Stimulated activated effector memory CD8-positive, alpha-beta T cell treated with anti-CD3 and anti-CD28 coated beads, Interleukin-12 subunit alpha, Interleukin-12 subunit beta, amount 100 ng/mL, for 72 hours (primary cell): ENCODE data around the gene GJB1.
"Not testable (repeated sequence)": the region's sequence is repeated elsewhere in the genome, so short reads cannot be mapped to it uniquely, and the experiment has no call there.

Source experiments
- ATAC-seq: fragments of 150-1000 bp; cut with Tn5 transposase; 2 replicates; pipeline ENCODE4 v1.10.0; 2021
- DNase-seq, 2 donors: peaks; one replicate each; pipeline ENCODE4 v3.0.0; 2021 to 2022; ENCODE audit warnings: low spot score in 2 of 2
- H3K27ac Mint-ChIP-seq: one replicate; pipeline ENCODE4 v1.8.0; 2022; ENCODE audit warnings: mild to moderate bottlenecking, mixed read lengths
- H3K36me3 Mint-ChIP-seq: one replicate; pipeline ENCODE4 v1.8.0; 2022; ENCODE audit warnings: mild to moderate bottlenecking, mixed read lengths
- H3K4me1 Mint-ChIP-seq: one replicate; pipeline ENCODE4 v1.8.0; 2022; ENCODE audit warnings: mixed read lengths
- H3K4me3 Mint-ChIP-seq: one replicate; pipeline ENCODE4 v1.8.0; 2022; ENCODE audit warnings: mild to moderate bottlenecking, mixed read lengths
- H3K9me3 Mint-ChIP-seq: one replicate; pipeline ENCODE4 v1.8.0; 2022; ENCODE audit warnings: mixed read lengths

The GJB1 gene

DNA sequence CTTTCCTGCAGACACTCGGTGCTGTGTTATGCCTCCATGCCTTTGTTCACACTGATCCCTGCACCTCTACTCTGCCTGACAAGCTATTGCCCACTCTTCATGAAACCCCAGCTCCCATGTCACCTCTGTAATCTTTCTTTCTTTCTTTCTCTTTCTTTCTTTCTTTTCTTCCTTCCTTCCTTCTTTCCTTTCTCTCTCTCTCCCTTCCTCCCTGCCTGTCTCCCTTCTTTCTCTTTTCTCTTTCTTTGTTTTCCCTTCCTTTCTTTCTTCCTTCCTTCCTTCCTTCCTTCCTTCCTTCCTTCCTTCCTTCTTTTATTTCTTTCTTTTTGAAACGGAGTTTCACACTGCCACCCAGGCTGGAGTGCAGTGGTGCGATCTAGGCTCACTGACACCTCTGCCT lies 12.5 kb downstream of the GJB1 start:
- H3K4me3 Mint-ChIP-seq, result no peak overlapping the region
- peaks cover 13% of the 10 kb centered on the region for H3K36me3 Mint-ChIP-seq
- no peaks in the 10 kb centered on the region for H3K9me3 Mint-ChIP-seq

DNA sequence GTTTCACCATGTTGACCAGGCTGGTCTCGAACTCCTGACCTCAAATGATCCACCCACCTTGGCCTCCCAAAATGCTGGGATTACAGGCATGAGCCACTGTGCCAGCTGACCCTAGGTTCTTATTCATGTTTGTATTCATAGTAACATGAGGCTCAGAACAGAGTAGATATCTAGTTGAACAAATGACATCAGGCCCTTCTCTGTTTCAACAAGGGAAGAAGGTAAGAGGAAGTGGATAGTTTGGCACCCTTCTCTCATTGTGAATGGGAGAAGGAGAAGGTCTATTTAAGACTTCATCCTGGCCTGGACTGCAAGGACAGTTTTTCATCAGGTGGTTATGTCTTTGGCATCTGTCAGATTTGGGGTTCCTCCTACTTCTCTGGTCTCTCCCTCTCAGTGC lies 13.8 kb downstream of the GJB1 start:
- no peak overlapping the region for H3K27ac Mint-ChIP-seq
- H3K9me3 Mint-ChIP-seq, result no peaks in the 10 kb centered on the region
- peaks cover 13% of the 10 kb centered on the region for H3K36me3 Mint-ChIP-seq
- no peak overlapping the region for H3K4me3 Mint-ChIP-seq
- no peak for ATAC-seq
- DNase-seq, result no peak
- no peaks in the 10 kb centered on the region for H3K4me1 Mint-ChIP-seq

More for the DNA sequence above, 12.5 kb downstream of the GJB1 start:
- H3K4me1 Mint-ChIP-seq, result no peaks in the 10 kb centered on the region
- ATAC-seq (no peak), DNase-seq (no peak)
- H3K27ac Mint-ChIP-seq, result no peak overlapping the region

DNA sequence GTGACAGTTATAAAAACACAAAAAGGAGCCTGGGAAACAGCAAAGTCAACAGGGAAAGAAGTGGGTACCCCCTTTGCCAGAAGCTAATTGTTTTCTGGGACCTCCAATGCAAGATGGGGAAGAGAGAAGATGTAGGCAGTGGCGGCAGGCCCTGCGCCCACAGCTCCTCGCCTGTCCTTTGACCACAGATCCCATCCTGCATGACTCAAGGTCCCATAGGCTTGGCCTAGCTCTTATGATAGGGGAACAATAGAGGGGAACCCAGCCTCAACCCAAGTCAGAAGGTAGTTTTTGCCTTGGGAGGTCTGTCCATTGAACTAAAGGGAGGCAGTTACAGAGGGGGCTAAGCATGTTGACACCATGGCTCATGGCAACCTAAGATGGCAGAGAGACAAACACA lies 16.8 kb downstream of the GJB1 start:
- DNase-seq, result no peak
- no peaks in the 10 kb centered on the region for H3K4me1 Mint-ChIP-seq

DNA sequence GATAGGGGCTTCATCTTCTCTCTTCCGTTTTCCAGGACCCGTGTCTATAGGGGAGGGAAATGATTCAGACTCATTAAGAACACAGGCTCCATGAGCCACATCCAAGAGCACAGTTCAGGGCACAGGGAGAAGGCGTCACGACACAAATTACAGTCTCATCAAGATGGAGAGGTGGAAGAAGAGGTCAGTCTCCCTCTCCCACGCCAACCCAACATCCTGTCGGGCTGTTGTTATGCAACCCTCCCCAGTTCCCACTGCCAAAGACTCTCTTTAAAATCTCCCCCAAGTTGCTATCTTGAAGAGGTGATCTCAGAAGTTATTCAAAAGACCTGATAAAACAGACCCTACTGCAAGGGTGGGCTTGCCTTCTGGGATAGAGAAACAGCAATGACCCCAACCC lies 18.3 kb downstream of the GJB1 start:
- no peak for ATAC-seq
- Mint-ChIP-seq H3K4me3 (no peak overlapping the region), H3K27ac (no peak overlapping the region), H3K4me1 (no peaks in the 10 kb centered on the region), H3K36me3 (peaks cover 51% of the 10 kb centered on the region), H3K9me3 (no peaks in the 10 kb centered on the region)
- no peak for DNase-seq

More for the DNA sequence above, 16.8 kb downstream of the GJB1 start:
- H3K9me3 Mint-ChIP-seq, result no peaks in the 10 kb centered on the region
- no peak for ATAC-seq
- H3K27ac Mint-ChIP-seq, result no peak overlapping the region
- no peak overlapping the region for H3K4me3 Mint-ChIP-seq
- H3K36me3 Mint-ChIP-seq, result peaks cover 39% of the 10 kb centered on the region

DNA sequence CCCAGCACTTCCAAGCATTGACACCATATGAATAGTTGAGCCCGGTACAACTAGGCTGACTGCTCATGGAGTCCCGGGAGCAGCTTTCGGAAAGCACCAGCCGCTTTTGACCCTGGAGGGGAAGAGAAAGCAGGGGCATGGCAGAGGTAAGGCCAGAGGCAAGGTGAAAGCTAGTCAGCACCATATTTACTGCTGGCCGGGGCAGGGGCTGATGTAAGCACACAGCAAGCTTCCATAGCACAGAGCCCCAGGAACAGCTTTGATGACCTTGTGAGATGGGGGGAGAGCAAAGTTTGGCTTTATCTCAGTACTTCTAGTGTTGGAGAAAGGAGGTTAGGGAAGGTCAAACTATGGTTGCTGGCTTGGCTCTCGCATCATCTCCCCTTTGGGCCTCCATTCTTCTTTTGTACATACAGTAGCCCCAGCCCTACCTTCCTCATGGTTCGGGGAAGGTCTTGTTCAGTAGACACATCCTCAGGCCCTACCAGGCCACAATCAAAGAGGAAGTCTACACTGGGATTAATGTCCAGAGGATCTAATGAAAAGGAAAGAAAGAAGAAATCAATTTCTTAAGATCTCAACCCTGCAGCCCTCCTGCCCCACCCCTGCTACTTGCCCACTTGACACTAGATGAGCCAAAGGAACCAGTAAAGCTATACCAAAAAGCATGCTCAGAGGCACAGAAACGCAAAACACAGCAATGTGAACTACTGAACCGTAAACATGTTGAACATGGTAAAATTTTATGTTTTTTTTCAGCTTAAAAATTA lies 21.5 kb downstream of the GJB1 start:
- peak overlapping the region; percentile 23 for H3K27ac Mint-ChIP-seq
- ATAC-seq (no peak), DNase-seq (no peak)
- peaks cover 67% of the 10 kb centered on the region for H3K36me3 Mint-ChIP-seq
- no peak overlapping the region for H3K4me3 Mint-ChIP-seq
- no peaks in the 10 kb centered on the region for H3K9me3 Mint-ChIP-seq
- no peaks in the 10 kb centered on the region for H3K4me1 Mint-ChIP-seq

- DNase-seq (no peak), ATAC-seq (no peak)
- no peak overlapping the region for H3K27ac Mint-ChIP-seq
- no peaks in the 10 kb centered on the region for H3K9me3 Mint-ChIP-seq
- H3K4me3 Mint-ChIP-seq, result no peak overlapping the region
- H3K36me3 Mint-ChIP-seq, result peaks cover 61% of the 10 kb centered on the region
- H3K4me1 Mint-ChIP-seq, result no peaks in the 10 kb centered on the region
These were observed 22.1 kb downstream of the GJB1 start for GRCh38 chrX:71245159-71245558.

- DNase-seq, result no peak
- Mint-ChIP-seq H3K36me3 (peaks cover 29% of the 10 kb centered on the region), H3K27ac (peak overlapping the region; percentile 40), H3K9me3 (no peaks in the 10 kb centered on the region), H3K4me3 (no peak overlapping the region), H3K4me1 (peaks cover 28% of the 10 kb centered on the region)
- no peak for ATAC-seq
These were observed 27.8 kb downstream of the GJB1 start for GRCh38 chrX:71250841-71251240.

GRCh38 chrX:71251466-71251973 lies 28.5 kb downstream of the GJB1 start:
- peaks cover 26% of the 10 kb centered on the region for H3K36me3 Mint-ChIP-seq
- H3K27ac Mint-ChIP-seq, result peak overlapping the region; percentile 40

DNA sequence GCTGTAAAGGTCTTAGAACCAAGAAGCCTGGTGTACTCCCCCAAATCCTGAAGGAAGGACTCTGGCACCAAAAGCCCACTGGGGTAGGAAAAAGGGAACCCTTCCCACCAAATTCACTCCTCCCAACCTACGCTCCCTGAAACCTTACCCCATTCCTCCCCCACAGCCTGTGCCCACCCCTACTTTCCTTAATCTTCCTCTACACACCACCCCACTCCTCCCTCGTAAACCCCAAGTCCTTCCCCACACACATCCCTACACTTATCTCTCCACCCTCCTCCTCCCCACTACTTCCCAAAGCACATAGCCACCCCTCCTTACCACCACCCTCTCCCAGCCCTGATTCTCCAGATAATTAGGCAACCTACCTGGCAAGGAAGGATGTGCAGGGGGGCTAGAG lies 29.2 kb downstream of the GJB1 start:
- H3K36me3 Mint-ChIP-seq, result peaks cover 22% of the 10 kb centered on the region
- DNase-seq (no peak), ATAC-seq (no peak)
- peak overlapping the region; percentile 86 for H3K4me3 Mint-ChIP-seq
- no peaks in the 10 kb centered on the region for H3K9me3 Mint-ChIP-seq
- peaks cover 29% of the 10 kb centered on the region for H3K4me1 Mint-ChIP-seq
- peak overlapping the region; percentile 40 for H3K27ac Mint-ChIP-seq

More at GRCh38 chrX:71251466-71251973, 28.5 kb downstream of the GJB1 start:
- H3K4me1 Mint-ChIP-seq, result peaks cover 29% of the 10 kb centered on the region
- no peaks in the 10 kb centered on the region for H3K9me3 Mint-ChIP-seq
- peak overlapping the region; percentile 86 for H3K4me3 Mint-ChIP-seq
- DNase-seq, result no peak
- ATAC-seq, result no peak

DNA sequence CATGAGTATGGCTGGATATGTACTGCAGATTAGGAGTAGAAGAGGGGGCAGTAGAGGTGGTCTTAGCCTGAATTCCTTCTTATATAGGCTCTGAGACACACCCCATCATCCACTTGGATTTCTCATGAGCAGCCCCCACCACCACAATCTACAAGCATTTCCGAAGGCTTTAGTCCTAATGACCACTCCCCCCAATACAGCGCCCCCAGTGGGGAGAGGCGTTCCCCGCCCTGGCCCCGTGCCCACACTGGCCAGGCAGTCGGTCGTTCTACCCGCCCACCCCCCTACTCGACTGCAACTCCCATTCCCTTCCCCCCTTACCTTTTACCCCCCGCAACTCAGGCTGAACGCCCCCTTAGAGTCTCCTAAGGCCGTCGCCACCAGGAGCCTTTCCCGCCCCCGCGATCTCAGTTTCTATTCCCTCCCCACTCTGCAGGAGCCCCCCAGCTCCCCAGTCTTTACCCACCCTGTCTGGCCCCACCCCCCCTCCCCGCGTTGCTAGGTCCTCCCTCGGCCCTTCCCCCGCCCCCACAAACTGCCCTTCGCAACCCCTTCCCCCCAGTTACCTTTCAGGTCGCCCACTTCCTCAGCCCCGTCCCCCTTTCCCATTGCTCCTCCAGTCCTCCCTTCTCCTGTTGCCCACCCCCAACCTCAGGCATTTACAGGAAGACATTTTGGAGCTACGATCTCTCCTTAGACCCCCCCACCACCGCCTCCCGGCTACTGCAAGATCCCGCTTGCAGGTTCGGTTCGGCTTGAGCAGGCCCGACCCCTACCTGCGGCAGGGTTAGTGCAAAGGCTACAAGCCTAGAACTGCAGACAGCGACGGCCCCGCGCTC lies 30.4 kb downstream of the GJB1 start:
- DNase-seq (peak in 1 of 2 donors; percentile 55), ATAC-seq (no peak)
- H3K4me3 Mint-ChIP-seq, result peak overlapping the region; percentile 86
- peaks cover 29% of the 10 kb centered on the region for H3K4me1 Mint-ChIP-seq
- H3K9me3 Mint-ChIP-seq, result no peaks in the 10 kb centered on the region
- H3K36me3 Mint-ChIP-seq, result peaks cover 15% of the 10 kb centered on the region
- H3K27ac Mint-ChIP-seq, result peak overlapping the region; percentile 94

DNA sequence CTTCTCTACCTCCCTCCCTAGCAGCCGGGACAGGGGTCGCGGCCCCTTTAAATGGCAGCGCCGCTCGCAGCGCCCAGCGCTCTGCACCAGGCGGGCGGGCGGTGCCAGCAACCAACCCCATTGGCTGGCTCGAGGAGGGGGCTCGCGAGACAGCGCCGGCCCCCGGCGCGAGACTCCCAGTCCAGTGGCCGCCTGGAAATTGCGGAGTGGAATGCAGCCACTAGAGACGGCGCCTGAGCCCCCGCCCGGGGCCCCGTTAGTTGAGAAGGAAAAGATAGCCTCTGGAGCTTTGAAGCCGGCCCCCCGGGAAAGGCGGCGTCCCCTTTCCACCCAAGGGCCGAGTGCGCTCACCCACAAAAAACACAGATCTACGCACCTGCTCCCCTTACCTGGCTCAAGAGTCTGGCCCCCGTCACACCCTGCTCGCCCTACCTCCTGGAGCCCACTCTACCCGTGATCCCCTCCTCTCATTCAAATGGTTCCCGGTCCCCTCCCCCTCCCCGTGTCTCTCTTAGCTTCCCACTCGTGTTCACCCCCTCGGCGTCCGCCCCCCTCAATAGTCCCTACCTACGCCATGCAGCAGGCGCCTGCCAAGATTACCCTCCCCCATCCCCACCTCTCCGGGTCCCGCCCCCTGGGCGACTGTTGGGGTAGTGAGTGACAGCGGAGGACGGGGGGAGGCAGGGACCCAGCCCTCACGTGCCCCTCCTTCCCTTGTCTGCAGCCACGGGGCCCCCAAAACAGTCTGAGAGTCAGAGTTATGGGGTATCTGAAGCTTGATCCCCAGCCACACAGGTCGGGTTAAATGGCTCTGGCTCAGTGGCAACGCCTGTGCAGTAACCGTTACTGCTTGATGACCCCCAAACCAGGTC lies 31.3 kb downstream of the GJB1 start, which contains the start of gene ZMYM3:
Gene ZMYM3, minus strand, starts transcription at position 49 of the 872 bp plus-strand sequence. CDS start 885 bp downstream, outside the sequence.
- ATAC-seq (peak; percentile 93), DNase-seq (peak; percentile 50 to 79)
- H3K4me3 Mint-ChIP-seq, result peak within 1 kb of the TSS; percentile 86

DNA sequence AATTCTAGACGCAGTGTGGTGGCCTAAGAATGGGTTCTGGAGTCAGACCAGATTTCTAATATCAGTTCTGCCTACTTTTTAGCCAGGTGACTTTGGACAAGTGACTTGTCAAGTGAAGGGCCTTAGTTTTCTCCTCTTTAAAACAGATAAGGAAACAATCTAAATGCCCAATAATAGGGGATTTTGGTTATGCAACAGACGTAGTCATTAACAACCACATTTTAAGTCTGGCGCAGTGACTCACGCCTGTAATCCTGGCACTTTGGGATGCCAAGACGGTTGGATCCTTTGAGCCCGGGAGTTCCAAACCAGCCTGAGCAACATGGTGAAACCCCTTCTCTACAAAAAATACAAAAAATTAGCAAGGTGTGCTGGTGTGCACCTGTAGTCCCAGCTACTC lies 33.0 kb downstream of the GJB1 start:
- Mint-ChIP-seq H3K36me3 (peaks cover 6% of the 10 kb centered on the region), H3K27ac (peak overlapping the region; percentile 94), H3K4me3 (peak overlapping the region; percentile 86), H3K9me3 (no peaks in the 10 kb centered on the region), H3K4me1 (peaks cover 27% of the 10 kb centered on the region)
- ATAC-seq (no peak), DNase-seq (no peak)

More for the DNA sequence above, 31.3 kb downstream of the GJB1 start, which contains the start of gene ZMYM3:
- H3K27ac Mint-ChIP-seq, result peak within 1 kb of the TSS; percentile 94
- H3K4me1 Mint-ChIP-seq, result peaks cover 29% of the 10 kb centered on the region
- peaks cover 8% of the 10 kb centered on the region for H3K36me3 Mint-ChIP-seq
- no peaks in the 10 kb centered on the region for H3K9me3 Mint-ChIP-seq

- Mint-ChIP-seq H3K4me3 (no peak overlapping the region), H3K27ac (no peak overlapping the region), H3K4me1 (peaks cover 19% of the 10 kb centered on the region), H3K36me3 (peaks cover 6% of the 10 kb centered on the region), H3K9me3 (no peaks in the 10 kb centered on the region)
- DNase-seq (no peak), ATAC-seq (no peak)
These were observed 33.8 kb downstream of the GJB1 start for GRCh38 chrX:71256856-71257255.

- H3K4me1 Mint-ChIP-seq, H3K36me3 Mint-ChIP-seq, H3K4me3 Mint-ChIP-seq, DNase-seq, ATAC-seq, H3K9me3 Mint-ChIP-seq, H3K27ac Mint-ChIP-seq: not testable (repeated sequence)
These were observed 45.6 kb downstream of the GJB1 start for GRCh38 chrX:71268624-71269023.
